Activated CD4-positive, alpha-beta T cell treated with anti-CD3 and anti-CD28 coated beads, Interleukin-2, amount 50 U/mL, for 24 hours (primary cell): Measurements from ENCODE around the gene ANAPC10.
"Not testable (repeated sequence)": the region's sequence is repeated elsewhere in the genome, so short reads cannot be mapped to it uniquely, and the experiment has no call there.

ENCODE experiments used
- DNase-seq, 2 donors: peaks; one replicate each; pipeline ENCODE4 v3.0.0-alpha.2; 2020; ENCODE audit warnings: low read depth in 1 of 2, low spot score in 1 of 2

Gene ANAPC10

DNA sequence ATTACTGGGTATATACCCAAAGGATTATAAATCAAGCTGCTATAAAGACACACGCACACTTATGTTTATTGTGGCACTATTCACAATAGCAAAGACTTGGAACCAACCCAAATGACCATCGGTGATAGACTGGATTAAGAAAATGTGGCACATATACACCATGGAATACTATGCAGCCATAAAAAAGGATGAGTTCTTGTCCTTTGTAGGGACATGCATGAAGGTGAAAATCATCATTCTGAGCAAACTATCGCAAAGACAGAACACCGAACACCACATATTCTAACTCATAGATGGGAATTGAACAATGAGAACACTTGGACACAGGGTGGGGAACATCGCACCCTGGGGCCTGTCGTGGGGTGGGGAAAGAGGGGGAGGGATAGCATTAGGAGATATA is 87.7 kb downstream of the ANAPC10 start:
- not testable (repeated sequence) for DNase-seq

DNA sequence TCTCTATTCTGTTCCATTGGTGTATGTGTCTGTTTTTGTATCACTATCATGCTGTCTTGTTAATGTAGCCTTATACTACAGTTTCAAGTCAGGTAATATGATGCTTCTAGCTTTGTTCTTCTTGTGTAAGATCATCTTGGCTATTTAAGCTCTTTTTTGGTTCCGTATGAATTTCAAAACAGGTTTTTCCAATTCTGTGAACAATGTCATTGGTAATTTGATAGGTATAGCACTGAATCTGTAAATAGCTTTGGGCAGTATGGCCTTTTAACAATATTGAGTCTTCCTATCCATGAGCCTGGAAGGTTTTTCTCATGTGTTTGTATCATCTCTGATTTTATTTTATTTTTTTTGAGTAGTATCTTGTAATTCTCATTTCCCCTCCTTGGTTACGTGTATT is 94.3 kb downstream of the ANAPC10 start:
- no peak for DNase-seq

DNA sequence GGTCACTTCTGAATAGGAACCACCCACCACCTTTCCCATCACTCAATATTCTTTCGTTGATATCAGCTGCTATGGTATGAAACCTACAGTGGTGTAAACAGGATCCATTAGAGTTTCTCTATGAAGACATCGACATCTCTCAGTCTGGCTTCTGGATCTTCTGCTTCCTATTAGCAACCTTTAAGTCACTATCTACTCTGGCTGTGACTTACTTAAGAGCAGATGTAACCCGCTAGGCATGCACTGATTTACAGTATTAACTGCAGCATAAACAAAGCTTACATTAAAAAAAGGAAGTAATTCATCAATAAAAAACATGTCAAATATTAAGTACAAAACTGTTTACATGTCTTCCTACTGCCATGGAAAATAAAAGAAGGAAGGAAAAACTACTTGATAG is 96.4 kb downstream of the ANAPC10 start:
- DNase-seq = no peak

DNA sequence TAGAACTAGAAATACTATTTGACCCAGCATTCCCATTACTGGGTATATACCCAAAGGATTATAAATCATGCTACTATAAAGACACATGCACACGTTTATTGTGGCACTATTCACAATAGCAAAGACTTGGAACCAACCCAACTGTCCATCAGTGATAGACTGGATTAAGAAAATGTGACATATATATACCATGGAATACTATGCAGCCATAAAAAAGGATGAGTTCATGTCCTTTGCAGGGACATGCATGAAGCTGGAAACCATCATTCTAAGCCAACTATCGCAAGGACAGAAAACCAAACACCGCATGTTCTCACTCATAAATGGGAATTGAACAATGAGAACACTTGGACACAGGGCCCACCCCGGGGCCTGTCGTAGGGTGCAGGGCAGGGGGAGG is 97.3 kb downstream of the ANAPC10 start:
- DNase-seq = not testable (repeated sequence)

DNA sequence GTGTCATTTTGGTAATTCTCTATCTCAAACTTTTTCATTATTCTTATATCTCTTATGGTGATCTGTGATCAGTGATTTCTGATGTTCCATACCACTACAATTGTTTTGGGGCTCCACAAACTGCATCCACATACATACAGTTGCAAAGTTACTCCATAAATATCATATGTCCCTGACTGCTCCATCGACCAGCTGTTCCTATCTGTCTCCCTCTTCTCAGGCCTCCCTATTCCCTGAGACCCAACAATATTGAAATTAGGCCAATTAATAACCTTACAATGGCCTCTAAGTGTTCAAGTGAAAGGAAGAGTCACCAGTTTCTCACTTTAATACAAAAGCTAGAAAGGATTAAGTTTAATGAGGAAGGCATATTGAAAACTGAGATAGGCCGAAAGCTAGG is 108.7 kb downstream of the ANAPC10 start:
- no peak for DNase-seq

DNA sequence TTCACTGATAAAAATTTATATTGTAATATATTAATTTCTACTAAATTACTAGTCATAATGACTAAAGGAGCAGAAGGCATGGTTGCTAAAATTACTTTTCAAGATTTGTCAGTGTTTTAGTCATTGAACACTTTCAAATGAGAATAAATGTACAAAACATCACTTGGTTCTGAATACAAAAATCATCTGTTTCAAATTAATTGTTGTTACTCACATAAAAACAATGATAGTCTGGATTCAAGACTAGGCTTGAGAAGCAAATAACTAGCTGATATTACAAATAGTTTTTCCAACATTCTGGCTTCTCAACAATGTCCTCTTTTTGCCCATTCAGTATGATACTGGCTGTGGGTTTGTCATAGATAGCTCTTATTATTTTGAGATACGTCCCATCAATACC is 112.5 kb downstream of the ANAPC10 start:
- DNase-seq = no peak

DNA sequence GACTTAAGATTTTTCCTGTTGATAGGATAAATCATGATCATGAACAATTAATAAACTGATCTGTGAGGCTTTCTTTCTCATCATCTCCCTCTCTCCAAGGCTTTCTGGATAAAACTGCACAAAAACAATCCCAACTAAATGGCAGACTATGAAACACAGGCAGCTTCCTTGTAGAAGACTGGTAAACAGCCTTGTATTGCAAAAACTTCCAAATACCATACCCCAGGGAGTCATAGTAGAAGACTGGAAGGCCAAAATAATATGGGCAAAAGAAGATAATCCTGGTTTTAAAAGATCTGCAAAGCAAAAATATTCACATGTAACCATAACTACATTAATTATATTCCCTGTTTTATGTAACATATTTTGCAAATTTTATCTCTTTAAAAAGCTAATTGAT is 113.0 kb downstream of the ANAPC10 start:
- DNase-seq = no peak

DNA sequence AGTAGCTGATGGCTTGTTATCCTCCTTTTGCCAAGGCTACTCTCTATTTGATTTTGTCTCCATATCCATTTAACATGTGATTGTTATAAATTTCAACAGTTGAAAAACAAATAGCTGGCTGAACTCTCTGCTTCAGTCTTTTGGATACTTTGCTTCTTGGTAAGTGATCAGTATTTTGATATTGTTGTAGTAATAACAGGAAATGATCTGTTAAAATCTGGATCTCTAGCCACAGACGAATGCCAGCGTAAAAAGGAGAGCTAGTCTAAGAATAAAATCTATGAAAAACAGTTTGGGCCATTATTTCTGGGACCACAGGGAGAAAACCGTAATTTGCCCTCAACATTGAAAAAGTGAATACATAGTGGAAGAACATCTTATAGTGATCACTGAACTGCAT is 113.8 kb downstream of the ANAPC10 start:
- no peak for DNase-seq

DNA sequence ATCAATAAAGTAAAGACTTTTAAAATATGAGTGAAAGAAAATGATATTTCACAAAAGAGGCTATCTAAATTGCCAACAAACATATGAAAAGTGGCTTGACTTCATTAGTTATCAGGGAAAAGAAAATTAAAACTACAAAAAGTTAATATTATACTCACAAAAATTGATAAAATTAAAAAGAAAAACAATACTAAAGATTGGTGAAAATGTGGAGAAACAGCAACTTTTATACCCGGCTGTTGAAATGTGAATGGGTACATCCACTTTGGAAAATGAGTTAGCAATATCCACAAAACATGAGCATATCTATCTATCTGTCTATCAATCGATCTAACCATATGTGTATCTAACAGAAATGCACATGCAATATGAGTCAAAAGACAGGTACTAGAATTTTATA is 122.3 kb downstream of the ANAPC10 start:
- DNase-seq = no peak

DNA sequence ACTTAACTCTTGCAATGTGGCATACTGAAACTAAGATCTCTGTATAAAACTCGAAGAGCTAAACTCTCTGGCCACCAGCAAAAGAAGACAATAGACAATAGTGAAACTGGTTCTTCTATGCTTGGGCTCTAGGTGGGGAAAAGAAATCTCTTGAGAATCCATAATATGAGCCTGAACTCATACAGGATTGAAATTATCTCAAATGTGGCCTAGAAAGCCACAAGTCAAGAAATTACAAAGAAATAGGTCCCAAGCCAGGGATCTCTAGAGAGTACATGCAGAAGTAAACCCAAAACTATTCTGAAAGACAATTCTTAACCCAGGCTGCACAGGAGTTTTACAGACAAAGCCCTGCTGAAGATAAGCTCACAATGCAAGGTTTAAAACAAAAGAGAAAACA is 127.4 kb downstream of the ANAPC10 start:
- no peak for DNase-seq

DNA sequence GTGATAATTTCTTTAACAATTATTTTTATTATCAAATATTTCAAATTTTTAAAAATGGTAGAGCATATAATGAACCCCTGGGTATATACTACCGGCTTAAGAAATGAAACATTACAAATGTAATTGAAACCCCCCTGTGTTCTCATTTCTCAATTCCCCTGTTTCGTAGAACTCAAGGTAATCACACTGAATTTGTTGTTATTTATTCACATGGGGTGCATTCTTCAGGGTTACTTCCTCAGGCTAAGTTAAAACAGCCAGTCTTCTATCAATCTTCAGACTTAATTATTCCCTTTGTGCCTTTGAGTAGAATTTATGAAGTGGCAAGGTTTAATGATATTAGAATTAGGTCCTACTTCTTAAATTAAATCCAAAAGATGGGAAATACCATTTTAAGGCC is 128.2 kb downstream of the ANAPC10 start:
- DNase-seq = no peak

DNA sequence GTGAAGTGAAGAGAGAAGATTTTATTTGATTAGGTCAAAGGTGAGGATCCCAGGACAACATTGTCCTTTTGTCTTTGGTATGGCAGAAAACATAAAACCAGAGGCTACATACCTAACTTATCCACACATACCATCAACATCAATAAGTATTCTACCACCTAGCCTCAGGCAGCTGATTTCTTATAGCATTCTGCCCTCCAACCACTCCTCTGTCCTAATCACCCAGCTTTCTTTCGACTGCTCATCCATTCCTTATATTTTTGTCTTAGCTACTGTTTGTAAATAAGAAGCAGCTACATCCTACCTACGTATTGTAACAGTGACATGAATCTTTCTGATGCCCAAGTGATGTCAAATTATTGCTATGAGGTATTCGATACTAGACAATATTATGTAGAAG is 129.4 kb downstream of the ANAPC10 start:
- no peak for DNase-seq

DNA sequence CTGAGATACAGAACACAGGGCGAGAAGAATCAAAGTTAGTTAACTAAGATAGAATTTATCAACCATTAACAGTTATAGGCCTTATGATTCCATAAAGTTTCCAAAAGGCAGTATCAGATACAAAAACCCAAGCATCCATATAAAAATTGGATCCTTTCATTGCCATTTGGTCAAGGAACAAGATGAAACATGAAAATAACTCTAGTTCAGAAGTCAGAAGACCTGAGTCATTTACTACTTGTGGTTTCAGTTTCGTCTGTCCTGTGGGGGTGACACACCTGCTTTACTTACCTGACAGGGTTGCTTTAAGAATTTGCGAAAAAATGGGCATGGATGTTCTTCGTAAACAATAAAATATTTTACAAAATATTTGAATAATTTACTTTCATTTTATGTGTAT is 130.8 kb downstream of the ANAPC10 start:
- no peak for DNase-seq

DNA sequence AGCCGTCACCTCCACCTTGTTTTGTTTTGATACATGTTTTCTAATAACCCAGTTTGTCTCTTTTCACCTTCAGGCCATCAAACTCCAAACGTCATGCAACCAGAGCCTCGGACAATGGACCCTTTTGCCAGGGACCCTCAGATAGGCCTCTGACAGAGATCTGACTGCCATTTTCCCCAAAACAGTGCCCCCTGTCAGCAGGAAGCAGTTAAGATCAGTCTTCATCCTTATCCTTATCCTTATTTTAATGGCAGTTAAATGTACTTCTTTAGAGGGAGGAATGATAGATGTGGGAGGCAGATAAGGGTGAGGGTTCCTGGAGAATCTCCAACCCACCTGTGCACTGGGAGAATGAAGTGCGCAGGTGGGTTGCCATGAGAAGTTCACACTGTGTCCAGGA is 135.7 kb downstream of the ANAPC10 start:
- DNase-seq = no peak

DNA sequence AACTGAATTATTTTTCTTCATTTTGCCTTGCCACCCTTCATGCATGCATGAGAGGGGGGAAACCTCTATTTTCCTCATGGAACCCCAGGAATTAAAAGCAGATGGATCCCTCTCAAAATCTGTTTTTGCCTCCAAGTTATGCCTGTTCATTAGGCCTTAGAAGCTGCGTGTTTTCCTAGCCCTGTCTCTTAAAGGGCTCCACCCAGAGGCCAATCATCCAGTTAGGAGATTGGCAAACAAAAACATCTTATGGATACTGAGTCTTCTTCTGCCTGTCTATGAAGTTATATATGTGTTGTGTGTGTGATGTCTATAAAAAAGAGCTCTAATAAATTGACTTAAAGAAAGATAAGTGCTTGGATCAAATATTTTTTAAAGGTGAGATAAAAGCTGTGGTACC is 142.9 kb downstream of the ANAPC10 start:
- no peak for DNase-seq

DNA sequence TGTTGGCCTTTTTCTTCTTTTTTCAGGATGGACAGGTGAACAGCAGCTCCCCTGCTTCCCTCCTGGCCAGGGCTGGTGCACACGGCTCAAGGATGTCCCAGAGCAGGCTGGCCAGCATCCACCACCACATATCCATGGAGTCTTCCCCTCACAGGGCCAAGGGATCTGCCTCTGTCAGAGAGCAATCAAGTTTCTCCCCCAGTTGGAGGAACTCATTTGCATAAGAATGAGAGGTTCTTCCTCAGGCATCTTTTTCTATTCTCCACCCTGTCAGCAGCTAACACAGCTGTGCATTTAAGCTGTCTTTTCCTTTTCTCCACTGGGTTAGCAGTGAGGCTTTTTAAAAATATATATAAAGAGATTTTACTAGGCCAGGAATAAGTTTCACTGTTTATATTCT is 143.8 kb downstream of the ANAPC10 start:
- no peak for DNase-seq

DNA sequence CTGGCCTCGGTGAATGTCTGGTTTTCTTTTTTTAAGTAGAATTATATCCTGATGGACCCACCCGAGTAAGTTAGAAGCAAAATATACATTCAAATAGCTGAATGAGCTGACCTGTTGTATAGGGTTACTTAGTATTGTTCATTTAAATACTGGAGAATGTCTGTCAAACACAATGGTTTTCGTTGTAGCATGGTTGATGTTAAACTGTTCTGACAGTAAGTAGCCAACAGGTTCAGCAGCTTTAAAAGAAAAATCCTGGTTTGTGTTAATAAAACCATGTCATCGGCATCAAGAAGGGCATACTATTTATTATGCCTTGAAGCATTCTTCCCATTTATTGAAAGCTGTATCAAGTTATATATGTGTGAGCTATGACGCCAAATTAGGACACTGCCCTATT is 149.6 kb downstream of the ANAPC10 start:
- no peak for DNase-seq

DNA sequence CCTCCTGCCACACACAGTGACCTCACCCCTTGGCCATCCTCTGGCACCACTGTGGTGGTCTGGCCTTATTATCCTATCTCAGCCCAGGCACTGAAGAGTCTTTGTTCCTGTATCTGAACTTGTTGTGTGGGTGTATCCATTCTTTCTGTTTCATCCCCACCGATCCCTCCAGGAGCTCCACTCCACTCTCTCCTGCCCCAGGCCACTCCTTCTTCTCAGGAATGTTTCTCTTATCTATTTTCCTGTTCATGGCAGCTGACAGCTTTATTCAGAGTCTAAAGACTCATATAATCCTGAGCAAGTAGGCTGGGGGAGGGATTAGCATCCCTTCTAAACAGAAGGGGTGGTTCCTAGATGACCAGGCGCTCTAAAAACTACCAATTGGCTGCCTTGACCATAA is 150.0 kb downstream of the ANAPC10 start:
- no peak for DNase-seq
